Spleen (tissue), 13 donors: ENCODE measurements around the gene ERO1B. TPM values are rescaled to one million over a fixed set of nuclear protein-coding genes. Genes with fewer than 3 reads are reported as not detected.
"Not testable (repeated sequence)": the region's sequence is repeated elsewhere in the genome, so short reads cannot be mapped to it uniquely, and the experiment has no call there.

ENCODE experiments used
- DNase-seq: peaks from one replicate; pipeline ENCODE4 v3.0.0-alpha.2; 2020
- H3K27ac ChIP-seq, 8 donors: fragments of 200-600 bp; sonication (generic) in 7 of 8; 1 replicate in 4 of 8; 2 replicates in 4 of 8; pipeline versions ENCODE4 v1.5.0 to v1.8.0; 2016 to 2021; ENCODE audit warnings: inconsistent platforms in 4 of 8, mild to moderate bottlenecking in 4 of 8, moderate library complexity in 1 of 8
- H3K27me3 ChIP-seq, 7 donors: fragments of 200-600 bp; sonication (generic) in 6 of 7; replicated peaks in 1 of 7; 1 replicate in 4 of 7; 2 replicates in 3 of 7; pipeline versions ENCODE4 v1.5.0 to v1.8.0; 2016 to 2021; ENCODE audit warnings: inconsistent platforms in 3 of 7, mild to moderate bottlenecking in 1 of 7
- H3K36me3 ChIP-seq, 6 donors: fragments of 200-600 bp; sonication (generic) in 5 of 6; 1 replicate in 4 of 6; 2 replicates in 2 of 6; pipeline versions ENCODE4 v1.5.0 to v1.8.0; 2016 to 2021; ENCODE audit warnings: inconsistent platforms in 2 of 6
- H3K4me1 ChIP-seq, 6 donors: fragments of 200-600 bp; sonication (generic) in 5 of 6; 1 replicate in 3 of 6; 2 replicates in 3 of 6; pipeline versions ENCODE4 v1.5.0 to v1.8.0; 2016 to 2021; ENCODE audit warnings: inconsistent platforms in 3 of 6
- H3K4me3 ChIP-seq, 8 donors: fragments of 200-600 bp; sonication (generic) in 7 of 8; 1 replicate in 4 of 8; 2 replicates in 4 of 8; pipeline versions ENCODE4 v1.5.0 to v1.8.0; 2016 to 2021; ENCODE audit warnings: inconsistent platforms in 4 of 8, mild to moderate bottlenecking in 4 of 8, moderate library complexity in 2 of 8
- H3K9me3 ChIP-seq, 8 donors: fragments of 200-600 bp; sonication (generic) in 7 of 8; 1 replicate in 4 of 8; 2 replicates in 4 of 8; pipeline versions ENCODE4 v1.5.0 to v1.8.0; 2016 to 2021; ENCODE audit warnings: inconsistent platforms in 4 of 8
- CTCF ChIP-seq, 11 experiments: fragments of 200-600 bp in 7 of 11; fragments of 450-650 bp in 4 of 11; sonication (generic) in 4 of 11; IDR thresholded peaks in 8 of 11; conservative IDR thresholded peaks in 3 of 11; 1 replicate in 7 of 11; 2 replicates in 4 of 11; pipeline versions ENCODE4 v1.4.0 to v1.8.0; 2016 to 2021; ENCODE audit warnings: antibody characterized with exemption in 11 of 11, inconsistent platforms in 4 of 11, mild to moderate bottlenecking in 1 of 11
- POLR2A ChIP-seq, 3 donors: fragments of 450-650 bp; IDR thresholded peaks; one replicate each; pipeline ENCODE4 v1.5.1; 2017; ENCODE audit warnings: antibody characterized with exemption in 3 of 3, mild to moderate bottlenecking in 1 of 3
- POLR2AphosphoS5 ChIP-seq, 3 donors: sonication (generic); formaldehyde crosslinking; IDR thresholded peaks; one replicate each; pipeline ENCODE4 v1.5.1; 2017; ENCODE audit warnings: antibody characterized with exemption in 3 of 3
- WGBS, 5 donors: extraction: QIAGEN DNeasy Blood & Tissue Kit in 3 of 5; methylation state at CpG; one replicate each; pipeline versions ENCODE4 v1.1.5 to v1.1.7; 2013 to 2018; 5-methylcytosine and 5-hydroxymethylcytosine counted together
- intact Hi-C: fragments of 100-400 bp; cut with DNase I; formaldehyde crosslinking; loops from one replicate; pipeline ENCODE4 v1.15.0; 2023; ENCODE audit warnings: low total_unique reads
- long read RNA-seq, 2 donors: transcript quantifications; one replicate each; lab custom pipeline, GENCODE V29; 2026
- polyA plus RNA-seq, 3 donors: library from polyadenylated mRNA; stranded (reverse); fragments of 200-250 nt; gene quantifications; one replicate each; pipeline ENCODE4 v1.2.1, GENCODE V29; 2013
- total RNA-seq, 7 donors: library from RNA; depleted of rRNA in 3 of 7; stranded (reverse); fragments of >200 nt in 3 of 7; fragmentation: NEBNext Ultra II Directional in 4 of 7; extraction: Animal tissue kit (Norgen Biotek cat#: 25700) in 4 of 7; gene quantifications; one replicate each; pipeline versions ENCODE4 v1.1.0 to v1.2.1, GENCODE V29; 2016 to 2021
- donor health status: healthy with polysubstance abuse.
- donor health status: DM: no; HTN: no; CAD: no; lungs with moderate emphysema.
- donor health status: DM: no; HTN: no; CAD: no.
- donor health status: Bipolar disorder and iron deficiency.
- donor health status: healthy.
- donor health status: DM: no; HTN: no; CAD: no.
- donor health status: DM: yes; HTN: yes; CAD: no.

ERO1B gene
- total RNA-seq (10 to 100 TPM; 15.7 to 29.4 (median 18.6) TPM), polyA plus RNA-seq (1 to 10 TPM; 3.9 to 7.9 (median 6.0) TPM)
- long read RNA-seq, donor 1: 0 reads
- long read RNA-seq, donor 2, partial matches to known transcripts: 0 of 8 reads
- long read RNA-seq, donor 2, other reads (novel, unspliced or antisense): 6 of 8 reads

- Histone ChIP-seq H3K9me3 (peaks cover 0 to 2% (median 0%) of the 10 kb centered on the region in 8 donors), H3K27me3 (no peaks in the 10 kb centered on the region)
- WGBS, 5 donors: 0 to 2% (median 1%) methylated on average over 23 to 81 of the region's 81 CpGs
Observed at GRCh38 chr1:236281654-236282424, at the start of gene ERO1B. Gene ERO1B, minus strand, starts transcription at chr1:236281958. Its CDS starts 175 bp downstream, at chr1:236281783.

GRCh38 chr1:236331412-236331811, 49.7 kb upstream of the ERO1B start:
- H3K36me3 ChIP-seq, H3K4me3 ChIP-seq, H3K4me1 ChIP-seq, DNase-seq, H3K27me3 ChIP-seq, H3K9me3 ChIP-seq, intact Hi-C loops: not testable (repeated sequence)
- H3K27ac ChIP-seq: peak overlapping the region in 4 of 8 donors; percentile 28 to 54 (median 40)
- 85 to 92% (median 92%) methylated on average over 3 of the region's 3 CpGs for WGBS, 5 donors

More at GRCh38 chr1:236281654-236282424, at the start of gene ERO1B:
- TF ChIP-seq POLR2AphosphoS5 (IDR thresholded peaks at IDR 0.05) (peak; percentile 98 to 99 (median 99)), CTCF (IDR thresholded peaks at IDR 0.05 in 8 of 11, conservative IDR thresholded peaks at IDR 0.05 in 3 of 11) (peak in 2 of 11 experiments; percentile 32 to 44), POLR2A (IDR thresholded peaks at IDR 0.05) (peak; percentile 81 to 95 (median 89))
- peak; percentile 100 for DNase-seq
- Histone ChIP-seq H3K4me3 (peak within 1 kb of the TSS; percentile 68 to 97 (median 92)), H3K27ac (peak within 1 kb of the TSS; percentile 84 to 93 (median 90)), H3K4me1 (peaks cover 12 to 51% (median 36%) of the 10 kb centered on the region in 6 donors), H3K36me3 (no peaks in the 10 kb centered on the region)
- intact Hi-C loops: loop anchor here (5.0 to 10.0 kb wide), 2 partner anchors 137 to 240 kb away; partner anchors contain the start of genes GPR137B and LGALS8

GRCh38 chr1:236326432-236326831, 44.7 kb upstream of the ERO1B start:
- Histone ChIP-seq H3K9me3 (peaks cover 8 to 32% (median 29%) of the 10 kb centered on the region in 8 donors), H3K4me1 (no peaks in the 10 kb centered on the region), H3K4me3 (no peak overlapping the region), H3K27me3 (no peaks in the 10 kb centered on the region), H3K36me3 (no peaks in the 10 kb centered on the region), H3K27ac (no peak overlapping the region)
- WGBS, 5 donors: 0 to 50% (median 47%) methylated on average over 1 of the region's 1 CpG
- intact Hi-C loops: no loop called here
- no peak for DNase-seq
- TF ChIP-seq CTCF (IDR thresholded peaks at IDR 0.05 in 8 of 11, conservative IDR thresholded peaks at IDR 0.05 in 3 of 11) (no peak), POLR2A (IDR thresholded peaks at IDR 0.05) (no peak), POLR2AphosphoS5 (IDR thresholded peaks at IDR 0.05) (no peak)

- Histone ChIP-seq H3K4me3 (no peak overlapping the region), H3K27ac (no peak overlapping the region), H3K4me1 (no peaks in the 10 kb centered on the region), H3K9me3 (peaks cover 8 to 40% (median 37%) of the 10 kb centered on the region in 8 donors), H3K27me3 (no peaks in the 10 kb centered on the region), H3K36me3 (no peaks in the 10 kb centered on the region)
- intact Hi-C loops: no loop called here
- DNase-seq: no peak
- 86 to 97% (median 94%) methylated on average over 2 of the region's 2 CpGs for WGBS, 5 donors
- TF ChIP-seq POLR2AphosphoS5 (IDR thresholded peaks at IDR 0.05) (no peak), CTCF (IDR thresholded peaks at IDR 0.05 in 8 of 11, conservative IDR thresholded peaks at IDR 0.05 in 3 of 11) (no peak), POLR2A (IDR thresholded peaks at IDR 0.05) (no peak)
Observed at GRCh38 chr1:236325567-236325966, 43.8 kb upstream of the ERO1B start.
